Loucy (cell line): ENCODE measurements around the gene FLOT2.

ENCODE experiments used
- EZH2phosphoT487 ChIP-seq: fragments of 200-600 bp; IDR thresholded peaks from 2 replicates; pipeline ENCODE4 v1.6.1; 2018; ENCODE audit warnings: antibody characterized with exemption, mild to moderate bottlenecking, moderate library complexity, borderline replicate concordance
- TF ChIP-seq, protein P1 (sequence below): fragments of 200-600 bp; sonication (generic); conservative IDR thresholded peaks from 2 replicates; pipeline ENCODE4 v1.5.1; 2014; ENCODE audit warnings: mild to moderate bottlenecking, antibody characterized with exemption, low read length

DNA sequence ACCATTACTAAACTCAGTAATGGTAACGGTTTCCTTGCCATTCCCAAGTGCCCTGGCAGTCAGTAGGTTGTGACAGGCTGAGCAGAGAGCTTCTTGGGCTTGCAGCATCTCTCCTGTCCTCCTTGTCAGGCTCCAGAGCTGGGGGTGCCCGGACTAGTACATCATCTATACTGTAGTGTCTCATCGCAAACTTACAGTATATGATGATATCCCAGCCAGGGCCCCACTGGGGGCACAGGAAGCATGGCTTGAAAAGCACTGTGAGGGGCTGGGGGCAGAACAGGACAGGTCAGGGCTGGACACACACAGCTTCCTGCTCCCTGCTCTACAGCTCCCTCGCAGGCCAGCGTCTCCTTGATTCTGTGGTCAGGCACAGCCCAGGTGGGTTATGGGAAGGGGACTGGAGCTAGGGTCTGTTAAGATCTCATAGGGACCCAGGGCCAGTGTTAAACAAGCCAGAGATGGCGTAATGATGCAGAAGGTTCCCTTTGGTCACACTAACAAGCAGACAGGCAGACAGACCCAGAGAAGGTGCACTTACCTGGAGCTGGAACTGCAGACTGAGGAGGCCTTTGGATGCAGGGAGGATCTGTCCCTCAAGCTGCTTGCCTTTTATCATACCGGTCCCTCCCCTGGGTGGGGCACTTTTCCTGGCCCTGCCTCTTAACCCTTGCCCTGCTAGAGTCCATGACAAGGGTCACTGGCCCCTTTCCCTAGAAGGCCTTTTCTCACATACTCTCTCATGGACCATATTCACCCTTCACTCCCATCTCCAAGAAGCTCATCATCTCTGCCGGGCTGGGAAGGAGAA, 35.9 kb downstream of the FLOT2 start:
- TF ChIP-seq, protein P1, sequence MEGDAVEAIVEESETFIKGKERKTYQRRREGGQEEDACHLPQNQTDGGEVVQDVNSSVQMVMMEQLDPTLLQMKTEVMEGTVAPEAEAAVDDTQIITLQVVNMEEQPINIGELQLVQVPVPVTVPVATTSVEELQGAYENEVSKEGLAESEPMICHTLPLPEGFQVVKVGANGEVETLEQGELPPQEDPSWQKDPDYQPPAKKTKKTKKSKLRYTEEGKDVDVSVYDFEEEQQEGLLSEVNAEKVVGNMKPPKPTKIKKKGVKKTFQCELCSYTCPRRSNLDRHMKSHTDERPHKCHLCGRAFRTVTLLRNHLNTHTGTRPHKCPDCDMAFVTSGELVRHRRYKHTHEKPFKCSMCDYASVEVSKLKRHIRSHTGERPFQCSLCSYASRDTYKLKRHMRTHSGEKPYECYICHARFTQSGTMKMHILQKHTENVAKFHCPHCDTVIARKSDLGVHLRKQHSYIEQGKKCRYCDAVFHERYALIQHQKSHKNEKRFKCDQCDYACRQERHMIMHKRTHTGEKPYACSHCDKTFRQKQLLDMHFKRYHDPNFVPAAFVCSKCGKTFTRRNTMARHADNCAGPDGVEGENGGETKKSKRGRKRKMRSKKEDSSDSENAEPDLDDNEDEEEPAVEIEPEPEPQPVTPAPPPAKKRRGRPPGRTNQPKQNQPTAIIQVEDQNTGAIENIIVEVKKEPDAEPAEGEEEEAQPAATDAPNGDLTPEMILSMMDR: no peak
- TF ChIP-seq EZH2phosphoT487: no peak
